Measurements from ENCODE around the gene P3H4.

The P3H4 gene

DNA sequence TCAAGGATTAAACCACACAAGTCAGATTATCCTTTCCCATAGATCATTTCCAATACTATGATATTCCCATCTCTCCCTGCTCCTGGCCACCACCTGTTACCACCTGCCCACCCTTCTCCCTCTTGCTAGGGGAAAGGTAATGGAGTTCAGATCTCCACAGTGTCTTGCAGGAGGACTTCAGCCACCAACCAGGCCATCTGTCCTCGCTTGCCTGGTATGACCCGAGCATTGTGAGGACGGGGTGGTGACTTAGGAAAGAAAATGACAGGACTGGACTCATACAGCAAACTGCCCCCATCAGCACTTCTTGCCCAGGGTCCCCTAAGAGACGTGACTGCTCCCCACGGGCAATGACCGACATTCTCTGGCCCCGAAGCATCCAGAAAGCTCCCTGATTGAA lies 11.8 kb upstream of the P3H4 start:
- no peak for DNase-seq (ENCODE audit: insufficient read length, low spot score)
- TF ChIP-seq, protein P1, sequence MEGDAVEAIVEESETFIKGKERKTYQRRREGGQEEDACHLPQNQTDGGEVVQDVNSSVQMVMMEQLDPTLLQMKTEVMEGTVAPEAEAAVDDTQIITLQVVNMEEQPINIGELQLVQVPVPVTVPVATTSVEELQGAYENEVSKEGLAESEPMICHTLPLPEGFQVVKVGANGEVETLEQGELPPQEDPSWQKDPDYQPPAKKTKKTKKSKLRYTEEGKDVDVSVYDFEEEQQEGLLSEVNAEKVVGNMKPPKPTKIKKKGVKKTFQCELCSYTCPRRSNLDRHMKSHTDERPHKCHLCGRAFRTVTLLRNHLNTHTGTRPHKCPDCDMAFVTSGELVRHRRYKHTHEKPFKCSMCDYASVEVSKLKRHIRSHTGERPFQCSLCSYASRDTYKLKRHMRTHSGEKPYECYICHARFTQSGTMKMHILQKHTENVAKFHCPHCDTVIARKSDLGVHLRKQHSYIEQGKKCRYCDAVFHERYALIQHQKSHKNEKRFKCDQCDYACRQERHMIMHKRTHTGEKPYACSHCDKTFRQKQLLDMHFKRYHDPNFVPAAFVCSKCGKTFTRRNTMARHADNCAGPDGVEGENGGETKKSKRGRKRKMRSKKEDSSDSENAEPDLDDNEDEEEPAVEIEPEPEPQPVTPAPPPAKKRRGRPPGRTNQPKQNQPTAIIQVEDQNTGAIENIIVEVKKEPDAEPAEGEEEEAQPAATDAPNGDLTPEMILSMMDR (IDR thresholded peaks at IDR 0.05; ENCODE audit: insufficient read depth, missing control alignments) = no peak
- no peak for FAIRE-seq

DNA sequence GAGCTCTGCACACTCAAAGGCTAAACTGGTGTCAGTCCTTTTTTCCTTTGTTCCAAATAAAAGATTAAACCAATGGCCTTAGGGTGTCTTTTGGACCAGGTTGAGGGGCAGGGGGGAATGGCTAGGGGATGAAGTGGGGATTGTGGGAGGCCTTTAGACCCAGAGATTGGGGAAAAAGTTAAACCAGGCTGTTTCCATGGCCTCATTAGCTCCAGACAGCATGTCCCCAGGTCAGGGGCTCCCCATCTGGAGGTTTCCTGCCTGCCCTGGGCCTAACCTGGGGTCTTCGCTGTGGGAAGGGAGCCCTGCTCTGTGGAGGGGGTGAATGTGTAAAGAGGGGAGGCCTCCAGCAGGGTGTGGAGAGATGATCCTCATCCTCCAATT lies 11.4 kb upstream of the P3H4 start:
- TF ChIP-seq, protein P1 (IDR thresholded peaks at IDR 0.05; ENCODE audit: insufficient read depth, missing control alignments) = no peak

DNA sequence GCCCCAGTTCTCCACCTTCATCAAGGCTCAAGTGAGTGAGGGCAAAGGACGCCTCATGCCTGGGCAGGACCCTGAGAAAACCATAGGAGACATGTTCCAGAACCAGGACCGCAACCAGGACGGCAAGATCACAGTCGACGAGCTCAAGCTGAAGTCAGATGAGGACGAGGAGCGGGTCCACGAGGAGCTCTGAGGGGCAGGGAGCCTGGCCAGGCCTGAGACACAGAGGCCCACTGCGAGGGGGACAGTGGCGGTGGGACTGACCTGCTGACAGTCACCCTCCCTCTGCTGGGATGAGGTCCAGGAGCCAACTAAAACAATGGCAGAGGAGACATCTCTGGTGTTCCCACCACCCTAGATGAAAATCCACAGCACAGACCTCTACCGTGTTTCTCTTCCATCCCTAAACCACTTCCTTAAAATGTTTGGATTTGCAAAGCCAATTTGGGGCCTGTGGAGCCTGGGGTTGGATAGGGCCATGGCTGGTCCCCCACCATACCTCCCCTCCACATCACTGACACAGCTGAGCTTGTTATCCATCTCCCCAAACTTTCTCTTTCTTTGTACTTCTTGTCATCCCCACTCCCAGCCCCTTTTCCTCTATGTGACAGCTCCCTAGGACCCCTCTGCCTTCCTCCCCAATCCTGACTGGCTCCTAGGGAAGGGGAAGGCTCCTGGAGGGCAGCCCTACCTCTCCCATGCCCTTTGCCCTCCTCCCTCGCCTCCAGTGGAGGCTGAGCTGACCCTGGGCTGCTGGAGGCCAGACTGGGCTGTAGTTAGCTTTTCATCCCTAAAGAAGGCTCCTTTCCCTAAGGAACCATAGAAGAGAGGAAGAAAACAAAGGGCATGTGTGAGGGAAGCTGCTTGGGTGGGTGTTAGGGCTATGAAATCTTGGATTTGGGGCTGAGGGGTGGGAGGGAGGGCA lies 10.7 kb upstream of the P3H4 start:
- no peak for FAIRE-seq
- DNase-seq (ENCODE audit: insufficient read length, low spot score) = no peak
- TF ChIP-seq, protein P1 (IDR thresholded peaks at IDR 0.05; ENCODE audit: insufficient read depth, missing control alignments) = no peak

More for the DNA sequence above, 11.4 kb upstream of the P3H4 start:
- FAIRE-seq = no peak
- DNase-seq (ENCODE audit: insufficient read length, low spot score) = no peak

DNA sequence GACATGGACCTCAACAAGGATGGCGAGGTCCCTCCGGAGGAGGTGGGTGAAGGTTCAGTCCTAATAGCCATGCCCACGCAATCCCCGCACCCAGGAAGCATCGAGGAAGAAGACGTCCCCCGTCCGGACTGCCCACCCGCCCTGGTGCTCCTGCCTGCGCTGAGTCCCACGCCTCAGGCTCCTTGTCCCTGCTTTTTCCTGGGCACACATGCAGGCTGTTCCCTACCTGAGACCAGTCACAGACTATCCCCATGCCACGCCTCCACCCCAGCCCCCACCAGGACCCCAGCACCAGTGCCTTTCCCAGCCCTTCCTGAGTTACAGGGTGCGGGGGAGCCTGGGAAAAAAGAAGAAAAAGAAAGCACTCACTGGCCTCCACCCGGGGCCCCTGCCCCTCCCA lies 10.0 kb upstream of the P3H4 start:
- FAIRE-seq (no peak), DNase-seq (ENCODE audit: insufficient read length, low spot score) (no peak)
- TF ChIP-seq, protein P1 (IDR thresholded peaks at IDR 0.05; ENCODE audit: insufficient read depth, missing control alignments) = no peak

DNA sequence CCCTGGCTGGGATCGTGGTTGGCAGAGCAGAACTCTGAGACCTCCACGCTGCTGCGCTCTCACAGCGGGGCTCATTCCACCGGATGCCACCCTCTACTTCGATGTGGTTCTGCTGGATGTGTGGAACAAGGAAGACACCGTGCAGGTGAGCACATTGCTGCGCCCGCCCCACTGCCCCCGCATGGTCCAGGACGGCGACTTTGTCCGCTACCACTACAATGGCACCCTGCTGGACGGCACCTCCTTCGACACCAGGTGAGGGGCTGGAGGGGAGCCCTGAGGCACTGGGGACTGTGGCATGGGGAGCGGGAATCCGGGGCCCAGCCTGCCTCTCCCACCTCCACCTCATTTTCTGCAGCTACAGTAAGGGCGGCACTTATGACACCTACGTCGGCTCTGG lies 6.3 kb upstream of the P3H4 start:
- FAIRE-seq (no peak), DNase-seq (ENCODE audit: insufficient read length, low spot score) (no peak)
- TF ChIP-seq, protein P1 (IDR thresholded peaks at IDR 0.05; ENCODE audit: insufficient read depth, missing control alignments) = no peak

DNA sequence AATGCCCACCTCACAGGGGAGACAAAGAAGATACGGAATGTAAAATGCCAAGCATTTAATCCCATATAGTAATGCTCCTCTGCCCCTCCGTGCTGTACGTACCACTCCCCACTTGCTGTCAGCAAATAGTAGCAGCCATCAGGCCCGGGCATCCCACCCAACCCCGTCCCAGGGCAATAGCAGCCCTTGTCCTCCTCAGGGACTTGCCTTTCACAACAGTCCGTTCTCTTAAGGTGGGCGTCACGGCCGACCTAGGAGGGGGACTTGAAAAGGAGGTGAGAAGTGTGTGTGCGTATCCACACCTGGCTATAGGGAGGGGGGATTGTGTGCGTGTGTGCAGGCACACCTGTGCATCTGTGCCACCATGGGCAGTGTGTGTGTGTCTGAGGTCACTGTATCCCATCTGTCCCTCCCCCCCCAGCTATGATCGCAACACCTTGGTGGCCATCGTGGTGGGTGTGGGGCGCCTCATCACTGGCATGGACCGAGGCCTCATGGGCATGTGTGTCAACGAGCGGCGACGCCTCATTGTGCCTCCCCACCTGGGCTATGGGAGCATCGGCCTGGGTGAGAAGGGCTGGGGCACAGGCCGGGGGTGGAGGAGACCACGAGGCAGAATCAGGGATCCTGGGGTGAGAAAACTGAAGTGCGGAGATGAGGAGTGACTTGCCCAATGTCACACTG lies 5.0 kb upstream of the P3H4 start:
- DNase-seq (ENCODE audit: insufficient read length, low spot score) = no peak
- FAIRE-seq = no peak
- TF ChIP-seq, protein P1 (IDR thresholded peaks at IDR 0.05; ENCODE audit: insufficient read depth, missing control alignments) = no peak

DNA sequence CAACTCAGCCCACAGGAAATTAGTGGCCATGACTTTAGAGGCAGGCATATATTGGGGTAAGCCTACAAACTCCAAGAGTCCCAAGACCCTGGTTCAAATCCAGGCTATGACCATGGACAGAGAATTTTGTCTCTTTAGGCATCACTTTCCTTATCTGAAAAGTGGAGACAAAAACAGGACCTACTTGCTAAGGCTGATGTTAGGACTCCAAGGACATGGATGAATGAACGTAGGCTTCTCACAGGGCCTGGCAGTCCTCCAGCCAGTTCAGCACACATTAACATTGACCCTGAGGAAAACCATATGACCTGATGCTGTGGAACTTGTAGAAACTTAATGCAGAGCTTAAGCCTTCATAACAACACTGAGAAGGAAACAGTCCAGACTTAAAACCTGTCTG lies 2.4 kb upstream of the P3H4 start:
- FAIRE-seq (no peak), DNase-seq (ENCODE audit: insufficient read length, low spot score) (no peak)
- TF ChIP-seq, protein P1 (IDR thresholded peaks at IDR 0.05; ENCODE audit: insufficient read depth, missing control alignments) = no peak

Measured in D721Med (cell line).